ENCODE data around the gene TMEM190. TPM values are rescaled to one million over a fixed set of nuclear protein-coding genes. Genes with fewer than 3 reads are reported as not detected.
A peak's percentile ranks its signal among the peaks of the same experiment; 100 is the strongest.
"Not testable (repeated sequence)": the region's sequence is repeated elsewhere in the genome, so short reads cannot be mapped to it uniquely, and the experiment has no call there.

The TMEM190 gene
- total and polyA plus RNA-seq, 9 of the 15 experiments (the other 6 are each of a cell fraction or from before 2014, with no cell fraction given) = not detected

- ChIA-PET POLR2A (interaction anchor here (0.8 to 2.5 kb wide), 4 partner anchors 9 to 20 kb away, joined by 3 to 14 read pairs (median 6); partner anchors contain the start of gene UBE2S), CTCF (ENCODE audit: low intra/inter-chr PET ratio) (no interaction called here)
- H3K79me2 ChIP-seq (ENCODE audit: control insufficient read depth, insufficient read depth, low read length) = no peaks in the 10 kb centered on the region
- ATAC-seq (no peak; the same call in 2 of the 3 replicates), FAIRE-seq (no peak), DNase-seq (ENCODE audit: extremely low read depth in 1 of 4, low spot score in 3 of 4) (no peak)
- H3K27ac ChIP-seq (ENCODE audit: extremely low read depth, low read depth, low read length) = no peak overlapping the region
- in situ Hi-C loops (cut with MboI) (no loop called here), intact Hi-C loops (cut with micrococcal nuclease) (loop anchor here (10.0 kb wide), 1 partner anchor 335 kb away; no protein-coding TSS in a partner anchor)
- no peaks in the 10 kb centered on the region for H4K20me1 ChIP-seq (replicated peaks; ENCODE audit: control insufficient read depth, insufficient read depth, low read length)
- BruUV-seq (replicated peaks) = no TSS peak
- H3K9ac ChIP-seq (ENCODE audit: insufficient read depth in 1 of 2, low read depth in 2 of 2, low read length in 2 of 2) = no peak overlapping the region
- 10% methylated on average over 5 of the region's 5 CpGs for WGBS (ENCODE audit: insufficient coverage, low coverage, missing lambda C conversion rate)
- H3K27me3 ChIP-seq (ENCODE audit: control insufficient read depth in 2 of 2, insufficient read depth in 2 of 2, low read length in 2 of 2) = peaks cover 8 to 9% of the 10 kb centered on the region in 2 experiments
- H2AFZ ChIP-seq (ENCODE audit: low read depth, low read length) = no peak overlapping the region
- no peaks in the 10 kb centered on the region for H3K9me1 ChIP-seq (ENCODE audit: control insufficient read depth, insufficient read depth, low read length)
- H3K36me3 ChIP-seq (ENCODE audit: control insufficient read depth, insufficient read depth, low read length) = no peaks in the 10 kb centered on the region
- no peak overlapping the region for H3K4me3 ChIP-seq
- peaks cover 4 to 10% of the 10 kb centered on the region in 2 experiments; a peak in 3 of 5 replicates for H3K4me1 ChIP-seq (replicated peaks in 1 of 2; ENCODE audit: control insufficient read depth in 2 of 2, insufficient read depth in 2 of 2, low read length in 2 of 2)
- no peak overlapping the region for H3K4me2 ChIP-seq (ENCODE audit: insufficient read depth, low read length)
- no peak for TF ChIP-seq ARNT (IDR thresholded peaks at IDR 0.05)
- no peak for TF ChIP-seq ZNF507 (tag; conservative IDR thresholded peaks at IDR 0.05)
- TF ChIP-seq ZNF280A (IDR thresholded peaks at IDR 0.05; ENCODE audit: low read depth, partially characterized antibody) = peak; percentile 60
- TF ChIP-seq TRIM28 (IDR thresholded peaks at IDR 0.05) = peak; percentile 76; the same call in 1 of the 2 replicates
- TF ChIP-seq CBX3 (IDR thresholded peaks at IDR 0.05; ENCODE audit: borderline replicate concordance in 1 of 2, low read length in 2 of 2) = peak in 1 of 2 experiments; percentile 60; a peak in 1 of 3 replicates
- peaks cover 7% of the 10 kb centered on the region; the same call in 1 of the 2 replicates for H3K9me3 ChIP-seq (replicated peaks; ENCODE audit: control insufficient read depth, insufficient read depth, low read depth, low read length)
Measured at GRCh38 chr19:55419624-55420236, 43.1 kb downstream of the TMEM190 start.

DNA sequence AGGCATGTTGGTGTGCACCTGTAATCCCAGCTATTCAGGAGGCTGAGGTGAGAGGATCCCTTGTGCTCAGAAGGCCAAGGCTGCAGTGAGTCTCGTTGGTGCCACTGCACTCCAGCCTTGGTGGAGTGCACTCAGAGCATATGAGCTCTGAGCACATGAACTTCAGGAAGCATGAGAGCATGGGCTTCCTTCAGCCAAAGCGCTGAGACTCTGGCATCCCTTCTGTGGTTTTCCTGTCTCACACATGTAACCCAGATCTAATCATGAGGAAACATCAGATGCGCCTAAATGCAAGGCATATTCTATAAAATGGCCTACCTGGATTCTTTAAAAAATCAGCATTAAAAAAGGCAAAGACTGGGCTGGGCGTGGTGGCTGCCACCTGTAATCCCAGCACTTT, 44.7 kb downstream of the TMEM190 start:
- CTCF ChIA-PET (ENCODE audit: low intra/inter-chr PET ratio); H3K4me1 ChIP-seq (replicated peaks in 1 of 2; ENCODE audit: control insufficient read depth in 2 of 2, insufficient read depth in 2 of 2, low read length in 2 of 2); in situ Hi-C loops (cut with MboI); BruUV-seq (replicated peaks); H4K20me1 ChIP-seq (replicated peaks; ENCODE audit: control insufficient read depth, insufficient read depth, low read length); H3K27ac ChIP-seq (ENCODE audit: extremely low read depth, low read depth, low read length); H3K9me1 ChIP-seq (ENCODE audit: control insufficient read depth, insufficient read depth, low read length); H3K79me2 ChIP-seq (ENCODE audit: control insufficient read depth, insufficient read depth, low read length); intact Hi-C loops (cut with micrococcal nuclease); H3K9me3 ChIP-seq (replicated peaks; ENCODE audit: control insufficient read depth, insufficient read depth, low read depth, low read length); FAIRE-seq; H3K4me2 ChIP-seq (ENCODE audit: insufficient read depth, low read length); H2AFZ ChIP-seq (ENCODE audit: low read depth, low read length); H3K4me3 ChIP-seq; H3K36me3 ChIP-seq (ENCODE audit: control insufficient read depth, insufficient read depth, low read length); ATAC-seq; POLR2A ChIA-PET; H3K9ac ChIP-seq (ENCODE audit: insufficient read depth in 1 of 2, low read depth in 2 of 2, low read length in 2 of 2); DNase-seq (ENCODE audit: extremely low read depth in 1 of 4, low spot score in 3 of 4): not testable (repeated sequence)
- H3K27me3 ChIP-seq (ENCODE audit: control insufficient read depth in 2 of 2, insufficient read depth in 2 of 2, low read length in 2 of 2) = peaks cover 11% of the 10 kb centered on the region in 2 experiments
- WGBS (ENCODE audit: insufficient coverage, low coverage, missing lambda C conversion rate) = 16% methylated on average over 4 of the region's 4 CpGs

Measured in K562 (cell line).